Aorta (tissue), 5 donors: ENCODE results near the gene PRR29. TPM values are rescaled to one million over a fixed set of nuclear protein-coding genes. Genes with fewer than 3 reads are reported as not detected.

ENCODE experiments used
- ATAC-seq: fragments of 200-7000 bp; cut with Tn5 transposase; one replicate; pipeline ENCODE4 v1.9.1; 2022; ENCODE audit warnings: moderate library complexity; ENCODE audit not compliant: low FRiP score
- DNase-seq, 2 donors: peaks; one replicate each; pipeline ENCODE4 v3.0.0-alpha.2; 2020
- H3K27ac ChIP-seq, 2 donors: one replicate each; pipeline ENCODE4 v1.5.1; 2013; ENCODE audit warnings: low read length in 2 of 2, mild to moderate bottlenecking in 2 of 2, moderate library complexity in 2 of 2, control low read depth in 1 of 2, inconsistent platforms in 1 of 2, low read depth in 1 of 2
- H3K27me3 ChIP-seq, 2 donors: one replicate each; pipeline ENCODE4 v1.6.1; 2013; ENCODE audit warnings: control low read depth in 1 of 2, low read length in 1 of 2, mild to moderate bottlenecking in 1 of 2, moderate library complexity in 1 of 2; ENCODE audit not compliant: insufficient read depth in 2 of 2, control insufficient read depth in 1 of 2
- H3K36me3 ChIP-seq, 2 donors: one replicate each; pipeline ENCODE4 v1.6.1; 2013; ENCODE audit warnings: control low read depth in 1 of 2, low read length in 1 of 2, mild to moderate bottlenecking in 1 of 2; ENCODE audit not compliant: insufficient read depth in 2 of 2, control insufficient read depth in 1 of 2
- H3K4me1 ChIP-seq, 2 donors: one replicate each; pipeline ENCODE4 v1.6.1; 2013; ENCODE audit warnings: low read length in 2 of 2, control low read depth in 1 of 2, mild to moderate bottlenecking in 1 of 2, moderate library complexity in 1 of 2; ENCODE audit not compliant: insufficient read depth in 2 of 2, control insufficient read depth in 1 of 2
- H3K4me3 ChIP-seq, 2 donors: one replicate each; pipeline ENCODE4 v1.5.1; 2013; ENCODE audit warnings: low read length in 2 of 2, control low read depth in 1 of 2, mild to moderate bottlenecking in 1 of 2
- H3K9me3 ChIP-seq: one replicate; pipeline ENCODE4 v1.6.1; 2013; ENCODE audit warnings: mild to moderate bottlenecking, low read length; ENCODE audit not compliant: control insufficient read depth
- WGBS, 2 donors: extraction: QIAGEN DNeasy Blood & Tissue Kit; methylation state at CpG; one replicate each; pipeline ENCODE4 v1.1.7; 2013; 5-methylcytosine and 5-hydroxymethylcytosine counted together
- intact Hi-C, 2 donors: fragments of 100-400 bp; cut with DNase I; formaldehyde crosslinking; loops; one replicate each; pipeline versions ENCODE4 v1.14.2 to v1.15.0; 2022
- polyA plus RNA-seq, 2 donors: library from polyadenylated mRNA; stranded (reverse); fragments of 200-250 nt; gene quantifications; one replicate each; pipeline ENCODE4 v1.2.3, GENCODE V29; 2013
- total RNA-seq, 2 donors: library from RNA; stranded (reverse); fragmentation: NEBNext Ultra II Directional; extraction: Animal tissue kit (Norgen Biotek cat#: 25700); gene quantifications; one replicate each; pipeline ENCODE4 v1.2.1, GENCODE V29; 2021
- donor health status: healthy with polysubstance abuse.
- donor health status: Bipolar disorder and iron deficiency.
- donor health status: DM: no; HTN: no; CAD: no.
- donor health status: DM: no; HTN: no; CAD: no.
- donor health status: DM: yes; HTN: yes; CAD: no.

Gene PRR29
- total and polyA plus RNA-seq, 4 donors = 0.10 to 0.84 (median 0.62) TPM; not detected in 1

- H3K4me1 ChIP-seq = no peaks in the 10 kb centered on the region
- H3K27ac ChIP-seq = no peak overlapping the region
- H3K36me3 ChIP-seq = no peaks in the 10 kb centered on the region
- H3K27me3 ChIP-seq = no peaks in the 10 kb centered on the region
- WGBS, 2 donors = 87 to 89% methylated on average over 24 to 25 of the region's 25 CpGs
- DNase-seq = peak; percentile 32 to 55
- intact Hi-C loops = no loop called here
- H3K9me3 ChIP-seq = no peaks in the 10 kb centered on the region
- ATAC-seq = no peak
- H3K4me3 ChIP-seq = no peak overlapping the region
Observed at GRCh38 chr17:63999680-64000531, 1.8 kb downstream of the PRR29 start.

GRCh38 chr17:64001091-64001579 is 3.0 kb downstream of the PRR29 start:
- Histone ChIP-seq H3K27ac (no peak overlapping the region), H3K4me3 (no peak overlapping the region), H3K4me1 (no peaks in the 10 kb centered on the region), H3K36me3 (no peaks in the 10 kb centered on the region), H3K9me3 (no peaks in the 10 kb centered on the region), H3K27me3 (no peaks in the 10 kb centered on the region)
- peak; percentile 37 to 57 for DNase-seq
- no peak for ATAC-seq
- 90 to 96% methylated on average over 7 of the region's 7 CpGs for WGBS, 2 donors
- intact Hi-C loops = no loop called here

- Histone ChIP-seq H3K4me1 (no peaks in the 10 kb centered on the region), H3K9me3 (no peaks in the 10 kb centered on the region), H3K27me3 (no peaks in the 10 kb centered on the region), H3K36me3 (no peaks in the 10 kb centered on the region), H3K4me3 (no peak overlapping the region), H3K27ac (no peak overlapping the region)
- DNase-seq (peak; percentile 79 to 80), ATAC-seq (peak; percentile 53)
- intact Hi-C loops = no loop called here
- 87 to 90% methylated on average over 14 of the region's 14 CpGs for WGBS, 2 donors
Observed at GRCh38 chr17:64001763-64002529, 3.8 kb downstream of the PRR29 start.

GRCh38 chr17:64002658-64003525 is 4.7 kb downstream of the PRR29 start:
- intact Hi-C loops = no loop called here
- DNase-seq (peak; percentile 45 to 65), ATAC-seq (no peak)
- WGBS, 2 donors = 86 to 92% methylated on average over 22 of the region's 22 CpGs
- Histone ChIP-seq H3K27ac (no peak overlapping the region), H3K27me3 (no peaks in the 10 kb centered on the region), H3K9me3 (no peaks in the 10 kb centered on the region), H3K36me3 (no peaks in the 10 kb centered on the region), H3K4me3 (no peak overlapping the region), H3K4me1 (no peaks in the 10 kb centered on the region)

GRCh38 chr17:64003526-64004121 is 5.5 kb downstream of the PRR29 start:
- Histone ChIP-seq H3K36me3 (no peaks in the 10 kb centered on the region), H3K27me3 (no peaks in the 10 kb centered on the region), H3K4me1 (no peaks in the 10 kb centered on the region), H3K27ac (no peak overlapping the region), H3K4me3 (no peak overlapping the region), H3K9me3 (no peaks in the 10 kb centered on the region)
- ATAC-seq (no peak), DNase-seq (peak; percentile 35 to 69)
- WGBS, 2 donors = 82 to 88% methylated on average over 13 of the region's 13 CpGs
- intact Hi-C loops = no loop called here

- intact Hi-C loops = no loop called here
- no peaks in the 10 kb centered on the region for H3K27me3 ChIP-seq
- no peak overlapping the region for H3K4me3 ChIP-seq
- no peak overlapping the region for H3K27ac ChIP-seq
- H3K4me1 ChIP-seq = no peaks in the 10 kb centered on the region
- 91 to 94% methylated on average over 7 of the region's 7 CpGs for WGBS, 2 donors
- no peaks in the 10 kb centered on the region for H3K36me3 ChIP-seq
- no peaks in the 10 kb centered on the region for H3K9me3 ChIP-seq
- ATAC-seq = no peak
- peak in 1 of 2 donors; percentile 30 for DNase-seq
Observed at GRCh38 chr17:64004218-64004770, 6.1 kb downstream of the PRR29 start.

GRCh38 chr17:64004903-64005733 is 7.0 kb downstream of the PRR29 start:
- no peak overlapping the region for H3K4me3 ChIP-seq
- no peaks in the 10 kb centered on the region for H3K4me1 ChIP-seq
- ATAC-seq (no peak), DNase-seq (peak; percentile 42 to 61)
- WGBS, 2 donors = 83 to 86% methylated on average over 19 of the region's 19 CpGs
- H3K27ac ChIP-seq = no peak overlapping the region
- intact Hi-C loops = no loop called here
- H3K36me3 ChIP-seq = no peaks in the 10 kb centered on the region
- H3K27me3 ChIP-seq = no peaks in the 10 kb centered on the region
- no peaks in the 10 kb centered on the region for H3K9me3 ChIP-seq
